Activated CD8-positive, alpha-beta memory T cell treated with anti-CD3 and anti-CD28 coated beads, Interleukin-2, amount 10 ng/mL, durations not matched to agents 7 days and 5 days (primary cell): Measurements from ENCODE around the gene GPR151. TPM values are rescaled to one million over a fixed set of nuclear protein-coding genes. Genes with fewer than 3 reads are reported as not detected.

ENCODE experiments used
- ATAC-seq: fragments of 150-1000 bp; cut with Tn5 transposase; one replicate; pipeline ENCODE4 v1.10.0; 2021; ENCODE audit warnings: moderate library complexity
- CTCF ChIA-PET: fragments of 350-600 bp; sonication (Branson Sonifier 250); formaldehyde crosslinking; loops from one replicate; lab custom pipeline; 2021; ENCODE audit warnings: antibody characterized with exemption; lab: Charles Lee
- DNase-seq: peaks from one replicate; pipeline ENCODE4 v3.0.0-alpha.2; 2020
- H3K27ac Mint-ChIP-seq: one replicate; pipeline ENCODE4 v1.8.0; 2021; ENCODE audit warnings: mild to moderate bottlenecking, mixed read lengths
- H3K27me3 Mint-ChIP-seq: one replicate; pipeline ENCODE4 v1.8.0; 2021; ENCODE audit warnings: mixed read lengths
- H3K36me3 Mint-ChIP-seq: one replicate; pipeline ENCODE4 v1.8.0; 2021; ENCODE audit warnings: mild to moderate bottlenecking, mixed read lengths
- H3K4me1 Mint-ChIP-seq: one replicate; pipeline ENCODE4 v1.8.0; 2021; ENCODE audit warnings: mixed read lengths
- H3K4me3 Mint-ChIP-seq: one replicate; pipeline ENCODE4 v1.8.0; 2021; ENCODE audit warnings: mild to moderate bottlenecking, moderate library complexity, mixed read lengths
- H3K9me3 Mint-ChIP-seq: one replicate; pipeline ENCODE4 v1.8.0; 2022; ENCODE audit warnings: low read depth, mixed read lengths
- total RNA-seq, 2 experiments: library from RNA; stranded (reverse); gene quantifications; one replicate each; pipeline ENCODE4 v1.2.3, GENCODE V29; 2021

GPR151 gene
- total RNA-seq, 2 experiments from 2014 or later = not detected

DNA sequence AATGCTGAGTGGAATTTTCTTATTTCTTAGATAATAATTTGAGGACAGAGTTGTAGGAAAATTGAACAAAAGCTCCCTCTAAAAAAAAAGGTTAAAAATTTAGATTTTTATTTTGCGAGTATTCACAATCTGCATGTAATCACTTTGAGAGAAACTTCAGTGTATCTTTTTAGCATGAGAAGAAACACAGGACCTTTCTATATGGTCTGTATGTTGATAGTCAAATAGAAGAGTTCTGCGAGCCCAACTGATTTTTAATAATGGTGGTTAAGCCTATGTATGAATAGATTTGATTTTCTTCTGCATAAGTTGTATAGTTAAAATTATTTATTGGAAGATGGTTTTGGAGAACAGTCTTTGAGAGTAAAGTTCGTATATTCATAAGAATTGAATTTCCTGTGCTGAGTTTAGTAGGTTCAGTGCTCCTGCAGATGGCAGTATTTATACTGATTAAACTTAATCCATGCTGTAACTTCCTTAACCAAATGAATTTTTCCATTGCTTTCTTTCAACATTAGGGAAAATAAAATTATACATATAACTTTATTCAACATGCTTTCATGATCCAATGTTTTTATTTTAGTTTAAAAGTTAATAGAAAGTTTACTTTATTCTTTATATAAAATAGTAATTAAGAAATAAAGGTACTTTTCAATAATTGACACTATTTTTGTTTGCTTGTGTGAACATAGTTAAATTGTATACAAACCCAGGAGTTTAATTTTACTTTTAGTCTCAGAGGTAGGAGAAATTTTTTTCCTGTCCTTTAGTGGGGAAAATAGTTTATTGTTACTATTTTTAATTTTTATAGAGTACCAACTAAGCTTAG, 49.3 kb downstream of the GPR151 start:
- ATAC-seq = no peak

GRCh38 chr5:146463446-146463845, 52.5 kb downstream of the GPR151 start:
- Mint-ChIP-seq H3K36me3 (peaks cover 56% of the 10 kb centered on the region), H3K9me3 (no peaks in the 10 kb centered on the region), H3K27me3 (no peaks in the 10 kb centered on the region), H3K4me3 (no peak overlapping the region), H3K27ac (no peak overlapping the region), H3K4me1 (peaks cover 17% of the 10 kb centered on the region)
- DNase-seq = no peak
- no peak for ATAC-seq
- CTCF ChIA-PET = no interaction called here

More for the DNA sequence above, 49.3 kb downstream of the GPR151 start:
- DNase-seq = no peak
- CTCF ChIA-PET = interaction anchor here (1.1 to 2.2 kb wide), 4 partner anchors 8 to 16 kb away, joined by 3 to 7 read pairs (median 4); no protein-coding TSS in a partner anchor
- H3K4me1 Mint-ChIP-seq = peaks cover 13% of the 10 kb centered on the region
- no peaks in the 10 kb centered on the region for H3K9me3 Mint-ChIP-seq
- no peaks in the 10 kb centered on the region for H3K27me3 Mint-ChIP-seq
- peaks cover 48% of the 10 kb centered on the region for H3K36me3 Mint-ChIP-seq
- H3K27ac Mint-ChIP-seq = no peak overlapping the region
- no peak overlapping the region for H3K4me3 Mint-ChIP-seq

Other genes with a start within 250 kb of the GPR151 start
- gene POU4F3, start 177.4 kb downstream of the GPR151 start, total RNA-seq = under 1 TPM; 0.09 to 0.20 TPM
- 100 to 1,000 TPM; 103 to 104 TPM for gene TCERG1, start 68.9 kb downstream of the GPR151 start, total RNA-seq